ENCODE results near the gene ITCH.

GRCh38 chr20:34396408-34396807 lies 33.3 kb downstream of the ITCH start:
- no peak for TF ChIP-seq EZH2 (IDR thresholded peaks at IDR 0.05; ENCODE audit: insufficient read depth, poor library complexity, severe bottlenecking)
- no peak for TF ChIP-seq EZH2phosphoT487 (IDR thresholded peaks at IDR 0.05; ENCODE audit: insufficient read depth, low read depth)
